Neural progenitor cell (in vitro differentiated cells): ENCODE measurements around the gene KIRREL2. TPM values are rescaled to one million over a fixed set of nuclear protein-coding genes. Genes with fewer than 3 reads are reported as not detected.
"Not testable (repeated sequence)": the region's sequence is repeated elsewhere in the genome, so short reads cannot be mapped to it uniquely, and the experiment has no call there.

ENCODE experiments used
- DNase-seq: peaks from one replicate; pipeline ENCODE4 v3.0.0-alpha.2; 2016; ENCODE audit warnings: low spot score
- H2AFZ ChIP-seq: fragments of 200-600 bp; sonication (generic); replicated peaks from 2 replicates; pipeline ENCODE4 v1.6.1; 2016; ENCODE audit warnings: antibody characterized with exemption
- H3F3A ChIP-seq: fragments of 200-600 bp; sonication (generic); 2 replicates; pipeline ENCODE4 v1.6.1; 2016; ENCODE audit warnings: antibody characterized with exemption, low read depth
- H3K27ac ChIP-seq: fragments of 200-600 bp; sonication (generic); 2 replicates; pipeline ENCODE4 v1.5.1; 2016; ENCODE audit warnings: mild to moderate bottlenecking
- H3K27me3 ChIP-seq: fragments of 200-600 bp; sonication (generic); 2 replicates; pipeline ENCODE4 v1.6.1; 2016; ENCODE audit warnings: mild to moderate bottlenecking, moderate library complexity
- H3K36me3 ChIP-seq: fragments of 200-600 bp; sonication (generic); 2 replicates; pipeline ENCODE4 v1.5.1; 2016
- H3K4me1 ChIP-seq: fragments of 200-600 bp; sonication (generic); 2 replicates; pipeline ENCODE4 v1.6.1; 2016; ENCODE audit warnings: mixed run types
- H3K4me2 ChIP-seq: fragments of 200-600 bp; sonication (generic); 2 replicates; pipeline ENCODE4 v1.6.1; 2016
- H3K4me3 ChIP-seq: fragments of 200-600 bp; sonication (generic); 2 replicates; pipeline ENCODE4 v1.5.1; 2016
- H3K79me2 ChIP-seq: fragments of 200-600 bp; sonication (generic); 2 replicates; pipeline ENCODE4 v1.6.1; 2016; ENCODE audit warnings: low read depth
- H3K9ac ChIP-seq: fragments of 200-600 bp; sonication (generic); 2 replicates; pipeline ENCODE4 v1.6.1; 2016
- H3K9me3 ChIP-seq: fragments of 200-600 bp; sonication (generic); 2 replicates; pipeline ENCODE4 v1.5.1; 2016; ENCODE audit warnings: low read depth
- H4K20me1 ChIP-seq: fragments of 200-600 bp; sonication (generic); 2 replicates; pipeline ENCODE4 v1.6.1; 2016; ENCODE audit warnings: low read depth
- H3K27ac Mint-ChIP-seq: 3 replicates; pipeline ENCODE4 v1.8.0; 2021; ENCODE audit warnings: mixed read lengths
- H3K27me3 Mint-ChIP-seq: 2 replicates; pipeline ENCODE4 v1.8.0; 2022; ENCODE audit warnings: low read depth, mild to moderate bottlenecking, inconsistent platforms, moderate library complexity, mixed read lengths; ENCODE audit not compliant: insufficient read depth
- H3K36me3 Mint-ChIP-seq: 3 replicates; pipeline ENCODE4 v1.8.0; 2021; ENCODE audit warnings: mixed read lengths
- H3K4me1 Mint-ChIP-seq: 3 replicates; pipeline ENCODE4 v1.8.0; 2021; ENCODE audit warnings: mixed read lengths
- H3K4me3 Mint-ChIP-seq: 3 replicates; pipeline ENCODE4 v1.8.0; 2021; ENCODE audit warnings: mild to moderate bottlenecking, moderate library complexity, mixed read lengths
- H3K9me3 Mint-ChIP-seq: 3 replicates; pipeline ENCODE4 v1.8.0; 2020; ENCODE audit warnings: mixed read lengths
- EZH2 ChIP-seq: fragments of 200-600 bp; sonication (generic); IDR thresholded peaks from 2 replicates; pipeline ENCODE4 v1.6.1; 2017; ENCODE audit warnings: antibody characterized with exemption, mild to moderate bottlenecking, moderate library complexity
- EZH2phosphoT487 ChIP-seq: fragments of 200-600 bp; sonication (generic); IDR thresholded peaks from 2 replicates; pipeline ENCODE4 v1.6.1; 2017; ENCODE audit warnings: antibody characterized with exemption
- total RNA-seq: library from RNA; depleted of rRNA; stranded (reverse); fragments of >200 nt; gene quantifications from 2 replicates; pipeline ENCODE4 v1.2.3, GENCODE V29; 2015; ENCODE audit warnings: low replicate concordance
- TF ChIP-seq, protein P1 (sequence below): fragments of 200-600 bp; sonication (generic); IDR thresholded peaks from 2 replicates; pipeline ENCODE4 v1.5.1; 2017; ENCODE audit warnings: antibody characterized with exemption, mild to moderate bottlenecking

The KIRREL2 gene
- total RNA-seq, 1 donor from 2014 or later: 2.4 TPM

DNA sequence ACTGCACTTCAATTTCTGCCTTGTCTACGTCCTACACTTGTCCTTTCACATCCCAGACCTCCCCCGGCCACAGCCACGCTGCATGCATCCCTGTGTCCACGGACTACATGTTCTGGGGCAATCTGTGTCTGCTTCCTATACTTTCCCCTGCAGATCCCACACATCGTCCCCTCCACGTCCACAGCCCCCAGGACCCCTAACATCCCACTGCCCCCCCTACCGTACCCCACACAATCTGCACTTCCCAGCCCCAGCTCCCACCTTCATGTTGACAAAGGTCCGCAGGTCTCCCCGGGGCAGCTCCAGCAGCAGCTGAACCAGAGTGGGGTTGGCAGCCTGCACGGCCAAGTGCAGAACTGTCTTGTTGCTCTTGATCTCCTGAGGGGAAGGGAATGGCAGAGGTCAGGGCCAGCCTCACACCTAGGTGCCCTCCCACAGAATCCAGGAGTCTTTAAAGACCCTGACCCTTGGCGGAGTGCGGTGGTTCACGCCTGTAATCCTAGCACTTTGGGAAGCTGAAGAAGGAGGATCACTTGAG lies 33.5 kb downstream of the KIRREL2 start:
- Mint-ChIP-seq H3K36me3 (peaks cover 20% of the 10 kb centered on the region), H3K27me3 (peaks cover 2% of the 10 kb centered on the region), H3K9me3 (no peaks in the 10 kb centered on the region)

DNA sequence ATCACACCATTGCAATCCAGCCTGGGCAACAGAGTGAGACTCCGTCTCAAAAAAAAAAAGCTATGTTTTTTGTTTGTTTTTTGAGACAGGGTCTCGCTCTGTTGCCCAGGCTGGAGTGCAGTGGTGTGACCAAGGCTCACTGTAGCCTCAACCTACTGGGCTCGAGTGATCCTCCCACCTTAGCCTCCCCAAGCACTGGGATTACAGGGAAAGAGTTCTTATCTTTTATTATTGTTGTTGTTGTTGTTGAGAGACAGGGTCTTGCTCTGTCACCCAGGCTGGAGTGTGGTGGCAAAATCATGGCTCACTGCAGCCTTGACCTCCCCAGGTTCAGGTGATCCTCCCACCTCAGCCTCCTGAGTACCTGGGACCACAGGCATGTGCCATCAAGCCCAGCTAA lies 35.1 kb downstream of the KIRREL2 start:
- DNase-seq, H3K9me3 ChIP-seq, H3K27ac ChIP-seq, H3K4me2 ChIP-seq, H3K9ac ChIP-seq, H3K4me1 Mint-ChIP-seq, H3K27ac Mint-ChIP-seq, H3F3A ChIP-seq, H4K20me1 ChIP-seq, H3K9me3 Mint-ChIP-seq, H3K27me3 Mint-ChIP-seq, H3K36me3 ChIP-seq, H3K4me3 ChIP-seq, H3K27me3 ChIP-seq, H3K79me2 ChIP-seq, H2AFZ ChIP-seq, H3K4me1 ChIP-seq, H3K4me3 Mint-ChIP-seq: not testable (repeated sequence)
- H3K36me3 Mint-ChIP-seq: peaks cover 23% of the 10 kb centered on the region

More for the DNA sequence above, 33.5 kb downstream of the KIRREL2 start:
- no peak overlapping the region for H3K4me3 Mint-ChIP-seq
- Histone ChIP-seq H3K9me3 (no peaks in the 10 kb centered on the region), H3K27me3 (no peaks in the 10 kb centered on the region), H3K36me3 (no peaks in the 10 kb centered on the region), H3K9ac (no peak overlapping the region), H4K20me1 (no peaks in the 10 kb centered on the region), H2AFZ (no peak overlapping the region), H3K27ac (no peak overlapping the region), H3K4me2 (no peak overlapping the region), H3K4me1 (no peaks in the 10 kb centered on the region), H3K4me3 (no peak overlapping the region), H3K79me2 (no peaks in the 10 kb centered on the region), H3F3A (no peaks in the 10 kb centered on the region)
- no peaks in the 10 kb centered on the region for H3K4me1 Mint-ChIP-seq
- no peak for DNase-seq
- TF ChIP-seq, protein P1, sequence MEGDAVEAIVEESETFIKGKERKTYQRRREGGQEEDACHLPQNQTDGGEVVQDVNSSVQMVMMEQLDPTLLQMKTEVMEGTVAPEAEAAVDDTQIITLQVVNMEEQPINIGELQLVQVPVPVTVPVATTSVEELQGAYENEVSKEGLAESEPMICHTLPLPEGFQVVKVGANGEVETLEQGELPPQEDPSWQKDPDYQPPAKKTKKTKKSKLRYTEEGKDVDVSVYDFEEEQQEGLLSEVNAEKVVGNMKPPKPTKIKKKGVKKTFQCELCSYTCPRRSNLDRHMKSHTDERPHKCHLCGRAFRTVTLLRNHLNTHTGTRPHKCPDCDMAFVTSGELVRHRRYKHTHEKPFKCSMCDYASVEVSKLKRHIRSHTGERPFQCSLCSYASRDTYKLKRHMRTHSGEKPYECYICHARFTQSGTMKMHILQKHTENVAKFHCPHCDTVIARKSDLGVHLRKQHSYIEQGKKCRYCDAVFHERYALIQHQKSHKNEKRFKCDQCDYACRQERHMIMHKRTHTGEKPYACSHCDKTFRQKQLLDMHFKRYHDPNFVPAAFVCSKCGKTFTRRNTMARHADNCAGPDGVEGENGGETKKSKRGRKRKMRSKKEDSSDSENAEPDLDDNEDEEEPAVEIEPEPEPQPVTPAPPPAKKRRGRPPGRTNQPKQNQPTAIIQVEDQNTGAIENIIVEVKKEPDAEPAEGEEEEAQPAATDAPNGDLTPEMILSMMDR: no peak
- TF ChIP-seq EZH2phosphoT487: no peak
- no peak for TF ChIP-seq EZH2
- no peak overlapping the region for H3K27ac Mint-ChIP-seq

DNA sequence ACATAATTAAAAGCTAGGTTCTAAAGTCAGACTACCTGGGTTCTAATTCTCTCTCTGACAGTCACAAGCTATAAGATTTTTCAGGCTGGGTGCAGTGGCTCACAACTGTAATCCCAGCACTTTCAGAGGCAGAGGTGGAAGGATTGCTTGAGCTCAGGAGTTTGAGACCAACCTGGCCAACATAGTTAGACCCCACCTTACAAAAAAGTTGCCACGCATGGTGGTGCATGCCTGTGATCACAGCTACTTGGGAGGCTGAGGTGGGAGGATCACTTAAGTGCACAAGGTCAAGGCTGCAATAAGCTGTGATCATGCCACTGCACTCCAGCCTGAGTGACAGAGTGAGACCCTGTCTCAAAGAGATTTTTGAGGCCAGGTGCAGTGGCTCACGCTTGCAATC lies 37.6 kb downstream of the KIRREL2 start:
- Mint-ChIP-seq H3K4me1 (peaks cover 4% of the 10 kb centered on the region), H3K36me3 (peaks cover 10% of the 10 kb centered on the region), H3K4me3 (no peak overlapping the region), H3K9me3 (no peaks in the 10 kb centered on the region), H3K27me3 (peaks cover 2% of the 10 kb centered on the region), H3K27ac (no peak overlapping the region)
- Histone ChIP-seq H3K4me3 (no peak overlapping the region), H4K20me1 (no peaks in the 10 kb centered on the region), H3K4me1 (no peaks in the 10 kb centered on the region), H3K27me3 (peaks cover 7% of the 10 kb centered on the region), H3K79me2 (peaks cover 4% of the 10 kb centered on the region), H3K27ac (no peak overlapping the region), H3F3A (no peaks in the 10 kb centered on the region), H3K9ac (no peak overlapping the region), H2AFZ (no peak overlapping the region), H3K4me2 (no peak overlapping the region), H3K36me3 (no peaks in the 10 kb centered on the region), H3K9me3 (no peaks in the 10 kb centered on the region)
- no peak for DNase-seq
- TF ChIP-seq EZH2: no peak
- no peak for TF ChIP-seq EZH2phosphoT487
- TF ChIP-seq, protein P1: no peak

DNA sequence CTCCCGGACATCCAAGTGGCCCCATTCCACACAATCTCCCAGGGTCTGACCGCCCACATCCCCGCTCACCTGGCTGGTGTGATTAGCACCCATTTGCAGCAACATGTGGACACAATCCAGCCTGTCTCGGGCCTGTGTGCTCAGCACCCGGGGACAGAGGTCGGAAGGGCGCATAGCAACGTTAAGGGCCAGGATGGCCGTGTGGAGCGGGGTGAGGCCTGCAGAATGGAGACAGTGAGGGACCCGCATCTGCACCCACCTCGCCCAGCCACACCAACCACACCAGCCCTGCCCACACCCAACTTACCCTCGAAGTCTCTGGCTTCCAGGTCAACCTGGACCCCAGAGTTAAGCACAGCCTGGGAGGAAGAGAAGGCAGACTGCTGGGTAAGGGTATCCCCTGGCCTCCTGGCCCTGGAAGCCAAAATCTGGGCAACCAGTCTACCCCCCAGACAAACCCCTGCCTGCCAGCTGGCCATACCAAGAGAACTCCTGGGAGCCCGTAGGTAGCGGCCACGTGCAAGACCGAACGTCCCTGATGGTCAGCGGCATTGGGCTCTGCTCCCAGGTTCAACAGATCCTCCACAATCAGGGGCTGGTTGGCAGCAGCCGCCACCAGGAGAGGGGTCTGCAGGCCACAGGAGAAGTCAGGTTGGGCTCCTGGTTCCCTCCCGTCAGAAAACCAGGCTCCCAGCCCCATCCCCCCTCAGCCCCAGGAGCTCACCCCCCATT lies 39.4 kb downstream of the KIRREL2 start:
- no peak for DNase-seq
- no peak overlapping the region for H2AFZ ChIP-seq
- no peak overlapping the region for H3K9ac ChIP-seq
- no peak for TF ChIP-seq EZH2phosphoT487
- no peak overlapping the region for H3K4me3 Mint-ChIP-seq
- H3K27me3 Mint-ChIP-seq: peaks cover 2% of the 10 kb centered on the region
- no peak overlapping the region for H3K27ac ChIP-seq
- H3K36me3 Mint-ChIP-seq: peaks cover 7% of the 10 kb centered on the region
- peaks cover 10% of the 10 kb centered on the region for H3K27me3 ChIP-seq
- peaks cover 3% of the 10 kb centered on the region for H3F3A ChIP-seq
- H3K79me2 ChIP-seq: peaks cover 4% of the 10 kb centered on the region
- no peaks in the 10 kb centered on the region for H3K4me1 ChIP-seq
- no peak overlapping the region for H3K4me2 ChIP-seq
- H3K4me1 Mint-ChIP-seq: peaks cover 5% of the 10 kb centered on the region
- no peaks in the 10 kb centered on the region for H3K9me3 ChIP-seq
- no peaks in the 10 kb centered on the region for H3K36me3 ChIP-seq
- H3K27ac Mint-ChIP-seq: no peak overlapping the region
- H3K4me3 ChIP-seq: no peak overlapping the region
- H3K9me3 Mint-ChIP-seq: no peaks in the 10 kb centered on the region
- no peaks in the 10 kb centered on the region for H4K20me1 ChIP-seq
